Adrenal gland (tissue), 12 donors: Measurements from ENCODE around the gene GFER. TPM values are rescaled to one million over a fixed set of nuclear protein-coding genes. Genes with fewer than 3 reads are reported as not detected.

ENCODE experiments used
- DNase-seq, 7 donors: peaks; one replicate each; pipeline ENCODE4 v3.0.0-alpha.2; 2019 to 2020
- H3K27ac ChIP-seq, 5 donors: fragments of 200-600 bp; sonication (generic) in 4 of 5; 1 replicate in 3 of 5; 2 replicates in 2 of 5; pipeline versions ENCODE4 v1.5.1 to v1.8.0; 2016 to 2020; ENCODE audit warnings: mild to moderate bottlenecking in 1 of 5
- H3K27me3 ChIP-seq: fragments of 200-600 bp; 2 replicates; pipeline ENCODE4 v1.8.0; 2021
- H3K36me3 ChIP-seq, 2 donors: fragments of 200-600 bp; replicated peaks in 1 of 2; 1 replicate in 1 of 2; 2 replicates in 1 of 2; pipeline versions ENCODE4 v1.5.1 to v1.8.0; 2018 to 2022
- H3K4me1 ChIP-seq, 2 donors: fragments of 200-600 bp; replicated peaks in 1 of 2; 1 replicate in 1 of 2; 2 replicates in 1 of 2; pipeline versions ENCODE4 v1.5.1 to v1.8.0; 2018 to 2021
- H3K4me3 ChIP-seq, 4 donors: fragments of 200-600 bp; sonication (generic) in 3 of 4; one replicate each; pipeline ENCODE4 v1.5.1; 2016 to 2018
- H3K9me3 ChIP-seq, 3 donors: fragments of 200-600 bp; sonication (generic) in 1 of 3; replicated peaks in 1 of 3; 1 replicate in 2 of 3; 2 replicates in 1 of 3; pipeline versions ENCODE4 v1.5.1 to v1.8.0; 2016 to 2021
- POLR2A ChIP-seq, 2 donors: fragments of 450-650 bp; IDR thresholded peaks; one replicate each; pipeline ENCODE4 v1.6.1; 2017; ENCODE audit warnings: antibody characterized with exemption in 2 of 2, mild to moderate bottlenecking in 2 of 2, moderate library complexity in 1 of 2
- WGBS, 4 donors: extraction: QIAGEN DNeasy Blood & Tissue Kit in 2 of 4; methylation state at CpG; one replicate each; pipeline versions ENCODE4 v1.1.5 to v1.1.7; 2013 to 2017; 5-methylcytosine and 5-hydroxymethylcytosine counted together
- intact Hi-C, 2 donors: fragments of 100-400 bp; cut with DNase I; formaldehyde crosslinking; loops; one replicate each; pipeline versions ENCODE4 v1.14.1 to v1.15.0; 2022 to 2023
- polyA plus RNA-seq, 3 donors: library from polyadenylated mRNA; stranded (reverse); fragments of 200-250 nt in 2 of 3; fragments of 350-450 nt in 1 of 3; fragmentation: Illumina TruSeq in 1 of 3; extraction: RNeasy Lipid Tissue Mini Kit (QIAGEN cat#74804) in 1 of 3; gene quantifications; one replicate each; pipeline ENCODE4 v1.2.3, GENCODE V29; 2013 to 2014
- total RNA-seq, 9 donors: library from RNA; depleted of rRNA in 4 of 9; stranded (reverse); fragments of >200 nt in 4 of 9; fragments of 120-200 nt in 1 of 9; fragmentation: NEBNext Ultra II Directional in 1 of 9; extraction: Animal tissue kit (Norgen Biotek cat#: 25700) in 1 of 9; gene quantifications; one replicate each; pipeline versions ENCODE4 v1.1.0 to v1.2.4, GENCODE V29; 2013 to 2023
- TF ChIP-seq, protein P1 (sequence below), 6 experiments: fragments of 450-650 bp in 4 of 6; fragments of 200-600 bp in 2 of 6; sonication (generic) in 1 of 6; IDR thresholded peaks; 1 replicate in 5 of 6; 2 replicates in 1 of 6; pipeline versions ENCODE4 v1.5.1 to v1.8.0; 2016 to 2021; ENCODE audit warnings: antibody characterized with exemption in 6 of 6, mild to moderate bottlenecking in 2 of 6, moderate library complexity in 1 of 6
- donor health status: healthy with polysubstance abuse.
- donor health status: Bipolar disorder and iron deficiency.
- donor health status: DM: yes; HTN: yes; CAD: no.
- donor health status: DM: no; HTN: no; CAD: no.
- donor health status: DM: no; HTN: no; CAD: no.
- donor health status: DM: yes; HTN: yes; CAD: no.

Gene GFER
- total and polyA plus RNA-seq, 12 donors: 16.4 to 60.8 (median 27.8) TPM

- no peaks in the 10 kb centered on the region for H3K9me3 ChIP-seq
These were observed 22.3 kb downstream of the GFER start for GRCh38 chr16:2006317-2006716.

GRCh38 chr16:2007081-2007836 lies 23.3 kb downstream of the GFER start:
- Histone ChIP-seq H3K4me1 (peaks cover 24 to 49% of the 10 kb centered on the region in 2 donors), H3K27me3 (no peaks in the 10 kb centered on the region), H3K4me3 (no peak overlapping the region), H3K27ac (no peak overlapping the region), H3K9me3 (no peaks in the 10 kb centered on the region), H3K36me3 (peaks cover 0 to 12% of the 10 kb centered on the region in 2 donors)
- TF ChIP-seq, protein P1, sequence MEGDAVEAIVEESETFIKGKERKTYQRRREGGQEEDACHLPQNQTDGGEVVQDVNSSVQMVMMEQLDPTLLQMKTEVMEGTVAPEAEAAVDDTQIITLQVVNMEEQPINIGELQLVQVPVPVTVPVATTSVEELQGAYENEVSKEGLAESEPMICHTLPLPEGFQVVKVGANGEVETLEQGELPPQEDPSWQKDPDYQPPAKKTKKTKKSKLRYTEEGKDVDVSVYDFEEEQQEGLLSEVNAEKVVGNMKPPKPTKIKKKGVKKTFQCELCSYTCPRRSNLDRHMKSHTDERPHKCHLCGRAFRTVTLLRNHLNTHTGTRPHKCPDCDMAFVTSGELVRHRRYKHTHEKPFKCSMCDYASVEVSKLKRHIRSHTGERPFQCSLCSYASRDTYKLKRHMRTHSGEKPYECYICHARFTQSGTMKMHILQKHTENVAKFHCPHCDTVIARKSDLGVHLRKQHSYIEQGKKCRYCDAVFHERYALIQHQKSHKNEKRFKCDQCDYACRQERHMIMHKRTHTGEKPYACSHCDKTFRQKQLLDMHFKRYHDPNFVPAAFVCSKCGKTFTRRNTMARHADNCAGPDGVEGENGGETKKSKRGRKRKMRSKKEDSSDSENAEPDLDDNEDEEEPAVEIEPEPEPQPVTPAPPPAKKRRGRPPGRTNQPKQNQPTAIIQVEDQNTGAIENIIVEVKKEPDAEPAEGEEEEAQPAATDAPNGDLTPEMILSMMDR (IDR thresholded peaks at IDR 0.05): no peak
- no peak for TF ChIP-seq POLR2A (IDR thresholded peaks at IDR 0.05)
- DNase-seq: no peak
- intact Hi-C loops: loop anchor here in 1 of 2 donors (5.0 kb wide), 1 partner anchor 145 kb away; no protein-coding TSS in a partner anchor
- WGBS, 4 donors: 54 to 88% (median 78%) methylated on average over 7 to 16 of the region's 16 CpGs

More at GRCh38 chr16:2006317-2006716, 22.3 kb downstream of the GFER start:
- WGBS, 4 donors: 84 to 97% (median 89%) methylated on average over 4 to 8 of the region's 8 CpGs
- TF ChIP-seq, protein P1 (IDR thresholded peaks at IDR 0.05): no peak
- no peak for TF ChIP-seq POLR2A (IDR thresholded peaks at IDR 0.05)
- peaks cover 0 to 22% of the 10 kb centered on the region in 2 donors for H3K36me3 ChIP-seq
- H3K27me3 ChIP-seq: no peaks in the 10 kb centered on the region
- no peak for DNase-seq
- intact Hi-C loops: loop anchor here in 1 of 2 donors (5.0 kb wide), 1 partner anchor 146 kb away; no protein-coding TSS in a partner anchor
- H3K27ac ChIP-seq: no peak overlapping the region
- H3K4me3 ChIP-seq: no peak overlapping the region
- peaks cover 24 to 49% of the 10 kb centered on the region in 2 donors for H3K4me1 ChIP-seq

DNA sequence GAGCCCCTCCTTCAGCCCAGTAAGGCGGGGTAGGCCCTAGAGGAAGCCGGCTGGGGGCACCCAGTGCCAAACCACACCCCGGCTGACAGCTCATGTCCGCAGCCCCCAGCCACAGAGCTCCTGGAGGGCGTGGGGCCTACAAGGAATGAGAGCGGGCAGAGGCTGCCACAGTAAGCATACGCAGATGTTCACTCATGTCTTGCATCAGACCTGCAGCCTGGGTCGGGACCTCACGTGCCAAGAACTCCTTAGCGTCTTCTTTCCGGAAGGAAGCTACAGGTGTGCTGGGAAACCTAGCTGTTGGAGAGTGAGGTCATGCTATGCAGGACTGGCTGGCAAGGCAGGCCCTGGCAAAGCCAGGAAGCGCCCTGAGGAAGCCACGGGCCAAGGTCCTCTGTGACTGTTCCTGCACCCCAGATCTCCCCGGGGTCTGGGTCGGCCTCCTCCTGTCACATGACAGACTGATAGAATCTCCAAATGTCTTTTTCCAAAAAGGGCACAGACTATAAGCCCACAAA lies 24.1 kb downstream of the GFER start:
- no peaks in the 10 kb centered on the region for H3K27me3 ChIP-seq
- DNase-seq: no peak
- peak overlapping the region in 2 of 5 donors; percentile 37 to 77 for H3K27ac ChIP-seq
- TF ChIP-seq POLR2A (IDR thresholded peaks at IDR 0.05): no peak
- TF ChIP-seq, protein P1 (IDR thresholded peaks at IDR 0.05): no peak
- H3K4me3 ChIP-seq: no peak overlapping the region
- 39 to 53% (median 45%) methylated on average over 11 to 15 of the region's 15 CpGs for WGBS, 4 donors
- H3K9me3 ChIP-seq: no peaks in the 10 kb centered on the region
- intact Hi-C loops: loop anchor here in 1 of 2 donors (5.0 kb wide), 1 partner anchor 144 kb away; no protein-coding TSS in a partner anchor
- H3K36me3 ChIP-seq: peaks cover 0 to 4% of the 10 kb centered on the region in 2 donors
- peaks cover 24 to 49% of the 10 kb centered on the region in 2 donors for H3K4me1 ChIP-seq

GRCh38 chr16:2008631-2009163 lies 24.7 kb downstream of the GFER start:
- Histone ChIP-seq H3K27ac (peak overlapping the region in 4 of 5 donors; percentile 77 to 87 (median 83)), H3K27me3 (no peaks in the 10 kb centered on the region), H3K36me3 (no peaks in the 10 kb centered on the region), H3K9me3 (no peaks in the 10 kb centered on the region), H3K4me3 (peak overlapping the region; percentile 42 to 94 (median 84)), H3K4me1 (peaks cover 24 to 47% of the 10 kb centered on the region in 2 donors)
- intact Hi-C loops: loop anchor here in 1 of 2 donors (5.0 kb wide), 1 partner anchor 144 kb away; no protein-coding TSS in a partner anchor
- 1 to 2% (median 2%) methylated on average over 12 to 23 of the region's 23 CpGs for WGBS, 4 donors
- DNase-seq: peak in 1 of 7 donors; percentile 61
- TF ChIP-seq, protein P1 (IDR thresholded peaks at IDR 0.05): no peak
- TF ChIP-seq POLR2A (IDR thresholded peaks at IDR 0.05): peak in 1 of 2 donors; percentile 12
